ENCODE results near the gene GRIA3. TPM values are rescaled to one million over a fixed set of nuclear protein-coding genes. Genes with fewer than 3 reads are reported as not detected.
"Not testable (repeated sequence)": the region's sequence is repeated elsewhere in the genome, so short reads cannot be mapped to it uniquely, and the experiment has no call there.

The GRIA3 gene
- total RNA-seq, 1 donor from 2014 or later = not detected

DNA sequence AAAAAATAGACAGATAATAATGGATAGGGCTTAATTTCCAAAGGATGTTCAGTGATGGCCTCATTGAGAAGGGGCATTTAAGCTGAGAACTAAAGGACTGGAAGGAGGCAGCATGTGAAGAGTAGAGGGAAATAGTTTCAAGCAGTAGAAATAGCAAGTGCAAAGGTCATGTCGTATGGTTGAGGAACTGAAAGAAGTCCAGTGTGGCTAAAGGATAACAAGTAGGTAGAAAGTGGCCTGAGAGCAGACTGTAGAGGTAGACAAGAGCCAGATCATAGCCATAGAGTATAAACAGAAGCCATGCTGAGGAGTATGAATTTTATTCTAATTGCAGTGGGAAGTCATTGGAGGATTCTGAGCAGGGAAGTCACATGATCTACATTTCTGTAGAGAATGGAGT lies 72.3 kb downstream of the GRIA3 start:
- no peak overlapping the region for H3K4me3 Mint-ChIP-seq (ENCODE audit: low read depth)
- no peak for DNase-seq (ENCODE audit: low spot score)
- H3K9me3 Mint-ChIP-seq = no peaks in the 10 kb centered on the region
- no peaks in the 10 kb centered on the region for H3K4me1 Mint-ChIP-seq (ENCODE audit: low read depth)
- no peak overlapping the region for H3K27ac Mint-ChIP-seq
- intact Hi-C loops (cut with micrococcal nuclease) = no loop called here
- no peaks in the 10 kb centered on the region for H3K27me3 Mint-ChIP-seq (ENCODE audit: low read depth)
- no peaks in the 10 kb centered on the region for H3K36me3 Mint-ChIP-seq (ENCODE audit: low read depth)

DNA sequence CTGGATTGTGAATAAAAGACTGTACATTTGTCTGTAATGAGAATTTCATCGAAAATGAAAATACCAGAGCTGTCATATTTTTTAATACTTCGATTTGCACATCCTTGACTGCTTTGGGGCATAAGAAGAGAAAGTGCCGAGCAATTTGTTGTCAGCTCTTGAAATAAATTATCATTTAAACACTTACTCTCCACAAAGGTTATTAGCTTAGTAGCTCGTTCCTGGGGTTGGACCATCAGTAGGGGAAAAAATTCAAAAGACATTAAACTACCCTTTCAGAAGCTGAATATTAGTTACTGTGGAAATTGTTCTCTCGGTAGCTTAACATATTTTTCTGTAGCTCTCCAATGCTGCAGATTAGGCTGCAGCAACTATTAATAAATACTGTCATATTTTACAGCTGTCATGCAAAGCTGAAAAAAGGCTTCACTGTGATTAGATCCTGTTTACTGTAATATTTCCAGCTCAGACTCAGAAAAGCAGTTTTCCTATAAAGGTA lies 76.9 kb downstream of the GRIA3 start:
- Mint-ChIP-seq H3K36me3 (ENCODE audit: low read depth) (no peaks in the 10 kb centered on the region), H3K27ac (no peak overlapping the region), H3K4me1 (ENCODE audit: low read depth) (no peaks in the 10 kb centered on the region), H3K27me3 (ENCODE audit: low read depth) (no peaks in the 10 kb centered on the region), H3K4me3 (ENCODE audit: low read depth) (no peak overlapping the region), H3K9me3 (no peaks in the 10 kb centered on the region)
- DNase-seq (ENCODE audit: low spot score) = no peak
- intact Hi-C loops (cut with micrococcal nuclease) = no loop called here

DNA sequence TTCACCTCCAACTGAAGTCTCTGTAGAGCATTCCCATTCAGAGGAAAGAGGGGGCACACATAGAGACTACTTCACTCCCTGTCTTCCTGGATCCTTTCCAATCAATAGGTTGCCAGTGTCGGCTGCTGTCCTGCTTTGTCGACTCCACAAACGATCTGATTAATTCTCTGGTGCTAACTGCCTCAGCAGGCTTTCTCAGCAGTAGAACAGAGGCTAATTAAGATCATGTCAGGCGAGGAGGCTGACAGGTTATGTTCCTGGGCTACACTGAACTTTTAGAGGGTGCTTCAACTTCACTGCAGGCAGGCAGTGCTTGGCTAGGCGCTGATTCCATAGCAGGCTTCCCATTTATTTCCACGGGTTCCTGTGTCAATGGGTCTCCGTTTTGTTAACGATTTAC lies 79.2 kb downstream of the GRIA3 start:
- no peaks in the 10 kb centered on the region for H3K36me3 Mint-ChIP-seq (ENCODE audit: low read depth)
- no peaks in the 10 kb centered on the region for H3K4me1 Mint-ChIP-seq (ENCODE audit: low read depth)
- H3K27ac Mint-ChIP-seq = no peak overlapping the region
- H3K9me3 Mint-ChIP-seq = no peaks in the 10 kb centered on the region
- no peak overlapping the region for H3K4me3 Mint-ChIP-seq (ENCODE audit: low read depth)
- intact Hi-C loops (cut with micrococcal nuclease) = no loop called here
- no peak for DNase-seq (ENCODE audit: low spot score)
- no peaks in the 10 kb centered on the region for H3K27me3 Mint-ChIP-seq (ENCODE audit: low read depth)

DNA sequence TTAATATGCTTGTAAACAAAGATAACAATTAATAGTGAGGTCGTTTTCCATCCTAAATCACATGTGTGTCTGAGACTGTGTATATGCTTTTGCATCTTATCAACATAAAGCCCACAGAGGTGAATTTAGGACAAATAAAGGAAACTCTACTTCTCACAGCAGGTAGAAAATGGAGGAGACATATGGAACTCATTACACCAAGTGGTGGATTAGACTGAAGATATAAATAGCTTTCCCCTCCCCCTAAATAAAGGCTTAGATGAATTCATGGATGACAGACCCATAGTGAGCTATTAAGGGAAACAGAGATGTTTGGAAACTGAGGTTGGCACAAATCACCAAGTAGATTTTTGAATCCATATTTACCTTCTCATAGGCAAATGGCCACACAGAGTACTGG lies 79.7 kb downstream of the GRIA3 start:
- no peaks in the 10 kb centered on the region for H3K27me3 Mint-ChIP-seq (ENCODE audit: low read depth)
- intact Hi-C loops (cut with micrococcal nuclease) = no loop called here
- H3K36me3 Mint-ChIP-seq (ENCODE audit: low read depth) = no peaks in the 10 kb centered on the region
- H3K9me3 Mint-ChIP-seq = no peaks in the 10 kb centered on the region
- no peak overlapping the region for H3K27ac Mint-ChIP-seq
- no peak for DNase-seq (ENCODE audit: low spot score)
- H3K4me3 Mint-ChIP-seq (ENCODE audit: low read depth) = no peak overlapping the region
- no peaks in the 10 kb centered on the region for H3K4me1 Mint-ChIP-seq (ENCODE audit: low read depth)

DNA sequence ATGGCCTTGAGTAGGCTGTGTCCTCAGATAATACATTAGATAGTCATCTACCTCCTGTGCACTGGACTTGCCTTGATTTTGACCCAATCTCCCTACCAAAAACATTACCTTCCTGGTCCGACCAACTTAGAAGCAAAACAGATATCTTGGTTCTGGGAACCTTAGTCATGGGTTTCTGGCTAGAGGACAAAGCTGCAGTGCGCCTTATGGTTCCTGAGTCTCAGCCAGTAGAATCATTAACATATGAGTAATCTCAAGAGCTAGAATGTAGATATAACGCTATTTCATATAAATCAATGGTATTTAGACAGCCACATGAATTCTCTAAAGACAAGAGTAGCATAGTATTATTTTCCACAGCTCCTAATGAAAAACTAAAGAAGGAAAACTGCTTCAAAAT lies 83.1 kb downstream of the GRIA3 start:
- Mint-ChIP-seq H3K4me1 (ENCODE audit: low read depth) (no peaks in the 10 kb centered on the region), H3K4me3 (ENCODE audit: low read depth) (no peak overlapping the region), H3K27ac (no peak overlapping the region), H3K9me3 (no peaks in the 10 kb centered on the region), H3K36me3 (ENCODE audit: low read depth) (no peaks in the 10 kb centered on the region), H3K27me3 (ENCODE audit: low read depth) (no peaks in the 10 kb centered on the region)
- intact Hi-C loops (cut with micrococcal nuclease) = no loop called here
- no peak for DNase-seq (ENCODE audit: low spot score)

DNA sequence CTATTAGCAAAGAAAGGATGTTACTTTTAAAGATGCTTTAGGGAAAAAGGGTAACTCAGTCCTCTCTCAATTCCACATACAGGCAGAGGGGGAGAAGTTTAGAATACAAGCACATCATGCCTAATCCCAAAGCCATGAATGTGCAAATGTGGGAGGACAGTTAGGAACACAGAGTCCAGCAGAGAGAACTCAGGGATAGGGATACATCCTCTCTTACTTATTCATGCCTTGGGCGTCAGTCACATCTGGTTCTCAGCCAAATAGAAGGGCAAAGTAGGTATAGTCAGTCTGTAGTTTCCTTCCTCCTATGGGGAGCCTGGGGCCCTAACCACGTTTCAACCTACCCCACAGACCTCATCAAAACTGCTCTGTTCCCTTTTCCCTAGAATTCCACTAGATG lies 87.8 kb downstream of the GRIA3 start:
- Mint-ChIP-seq H3K36me3 (ENCODE audit: low read depth) (no peaks in the 10 kb centered on the region), H3K4me3 (ENCODE audit: low read depth) (no peak overlapping the region), H3K9me3 (no peaks in the 10 kb centered on the region), H3K27me3 (ENCODE audit: low read depth) (no peaks in the 10 kb centered on the region), H3K4me1 (ENCODE audit: low read depth) (no peaks in the 10 kb centered on the region), H3K27ac (no peak overlapping the region)
- no peak for DNase-seq (ENCODE audit: low spot score)
- intact Hi-C loops (cut with micrococcal nuclease) = no loop called here

DNA sequence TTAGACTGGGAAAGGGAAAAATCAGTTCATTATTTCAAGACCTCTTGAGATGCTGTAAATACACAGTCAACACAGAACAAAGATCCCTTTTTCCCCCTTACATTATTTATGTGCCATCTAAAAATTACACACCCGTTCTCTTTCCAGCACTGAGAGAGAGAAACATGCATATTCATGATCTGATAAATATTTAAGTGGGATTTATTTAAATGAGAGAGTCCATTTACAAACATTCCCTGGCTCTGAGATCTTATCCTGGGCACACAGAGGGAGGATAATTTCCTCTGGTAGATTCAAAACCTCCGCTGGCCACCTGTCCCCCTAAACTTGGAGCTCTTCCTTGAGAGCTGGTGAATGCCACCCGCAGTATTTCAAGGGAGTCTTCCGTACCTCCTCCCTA lies 88.6 kb downstream of the GRIA3 start:
- H3K4me1 Mint-ChIP-seq (ENCODE audit: low read depth) = no peaks in the 10 kb centered on the region
- H3K27ac Mint-ChIP-seq = no peak overlapping the region
- no peaks in the 10 kb centered on the region for H3K36me3 Mint-ChIP-seq (ENCODE audit: low read depth)
- intact Hi-C loops (cut with micrococcal nuclease) = no loop called here
- H3K9me3 Mint-ChIP-seq = no peaks in the 10 kb centered on the region
- no peak for DNase-seq (ENCODE audit: low spot score)
- H3K27me3 Mint-ChIP-seq (ENCODE audit: low read depth) = no peaks in the 10 kb centered on the region
- H3K4me3 Mint-ChIP-seq (ENCODE audit: low read depth) = no peak overlapping the region

DNA sequence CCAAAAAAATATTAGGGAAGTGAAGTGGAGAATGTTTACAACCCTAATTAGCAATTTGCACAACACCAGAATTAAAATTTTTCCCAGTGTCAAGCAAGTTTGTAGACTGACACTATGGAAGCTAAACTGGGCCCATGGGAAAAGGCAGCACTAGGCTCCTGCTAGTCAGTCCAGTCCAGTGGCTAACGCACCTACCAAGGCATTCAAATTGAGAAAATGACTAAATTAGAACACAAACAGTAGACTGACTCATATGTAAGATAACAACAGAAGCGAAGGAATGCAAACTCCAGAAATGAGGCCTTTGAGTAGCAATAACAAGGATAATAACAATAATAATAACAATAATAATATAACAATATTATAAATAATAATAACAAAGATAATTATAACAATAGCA lies 90.7 kb downstream of the GRIA3 start:
- Mint-ChIP-seq H3K4me3 (ENCODE audit: low read depth) (no peak overlapping the region), H3K9me3 (no peaks in the 10 kb centered on the region), H3K36me3 (ENCODE audit: low read depth) (no peaks in the 10 kb centered on the region), H3K4me1 (ENCODE audit: low read depth) (no peaks in the 10 kb centered on the region), H3K27me3 (ENCODE audit: low read depth) (no peaks in the 10 kb centered on the region), H3K27ac (no peak overlapping the region)
- intact Hi-C loops (cut with micrococcal nuclease) = no loop called here
- no peak for DNase-seq (ENCODE audit: low spot score)

DNA sequence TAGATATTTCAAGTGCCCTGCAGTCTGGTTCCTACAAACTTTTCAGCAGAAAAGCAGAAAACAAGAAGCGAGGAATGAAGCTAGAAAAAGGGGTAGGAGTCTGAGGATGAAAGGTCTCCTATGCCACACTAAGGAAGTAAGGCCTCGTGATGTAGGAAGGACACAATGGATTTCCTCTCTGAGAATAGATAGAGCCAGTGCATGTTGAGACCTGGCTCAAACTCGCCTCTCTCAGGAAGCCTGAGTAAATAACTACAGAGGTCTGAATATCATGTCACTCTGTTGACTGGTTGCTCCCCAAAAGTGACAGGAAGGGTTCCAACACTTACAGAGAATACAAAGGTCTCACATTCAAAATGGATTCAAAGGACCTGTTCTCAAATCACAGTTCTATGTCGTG lies 93.3 kb downstream of the GRIA3 start:
- DNase-seq (ENCODE audit: low spot score) = no peak
- H3K9me3 Mint-ChIP-seq = no peaks in the 10 kb centered on the region
- intact Hi-C loops (cut with micrococcal nuclease) = no loop called here
- no peaks in the 10 kb centered on the region for H3K27me3 Mint-ChIP-seq (ENCODE audit: low read depth)
- no peak overlapping the region for H3K4me3 Mint-ChIP-seq (ENCODE audit: low read depth)
- no peak overlapping the region for H3K27ac Mint-ChIP-seq
- H3K36me3 Mint-ChIP-seq (ENCODE audit: low read depth) = no peaks in the 10 kb centered on the region
- no peaks in the 10 kb centered on the region for H3K4me1 Mint-ChIP-seq (ENCODE audit: low read depth)

DNA sequence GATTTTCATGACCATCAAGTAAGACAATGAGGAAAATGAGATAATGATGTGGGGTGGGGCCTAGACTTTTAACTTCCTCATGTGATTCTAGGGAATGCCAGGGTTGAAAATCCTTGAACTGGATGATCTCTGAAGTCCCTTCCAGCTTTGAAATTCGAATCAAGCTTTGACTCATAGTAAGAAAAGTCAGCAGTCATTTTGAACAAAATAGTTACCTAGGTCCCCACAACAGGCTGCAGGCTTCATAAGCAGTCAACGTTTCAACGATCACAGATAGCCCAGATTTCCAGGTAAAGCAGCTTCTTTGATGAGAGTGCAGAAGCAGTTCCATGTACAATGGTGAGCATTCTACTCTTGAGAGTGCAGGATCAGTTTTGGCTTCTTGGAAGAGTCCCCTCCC lies 93.7 kb downstream of the GRIA3 start:
- no peak overlapping the region for H3K4me3 Mint-ChIP-seq (ENCODE audit: low read depth)
- no peaks in the 10 kb centered on the region for H3K36me3 Mint-ChIP-seq (ENCODE audit: low read depth)
- no peak for DNase-seq (ENCODE audit: low spot score)
- H3K4me1 Mint-ChIP-seq (ENCODE audit: low read depth) = no peaks in the 10 kb centered on the region
- H3K9me3 Mint-ChIP-seq = no peaks in the 10 kb centered on the region
- H3K27me3 Mint-ChIP-seq (ENCODE audit: low read depth) = no peaks in the 10 kb centered on the region
- intact Hi-C loops (cut with micrococcal nuclease) = no loop called here
- H3K27ac Mint-ChIP-seq = no peak overlapping the region

DNA sequence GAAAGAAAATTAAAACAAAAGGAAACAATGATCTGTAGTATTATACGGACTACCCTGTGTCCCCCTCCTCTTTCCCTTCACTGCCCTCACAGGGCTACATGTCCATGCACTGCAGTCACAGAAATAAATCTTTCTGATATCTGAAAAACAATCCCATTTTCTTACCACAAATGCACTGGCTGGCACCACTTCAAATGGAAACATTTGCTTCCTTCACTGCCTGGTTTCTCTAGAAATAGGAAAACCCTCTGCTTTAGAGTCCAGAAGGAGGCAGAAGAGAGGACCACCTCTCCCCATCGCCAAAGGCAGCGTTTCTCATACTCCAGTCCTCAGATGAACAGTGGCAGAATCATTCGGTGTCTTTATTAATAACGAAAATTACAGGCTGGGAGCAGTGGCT lies 98.2 kb downstream of the GRIA3 start:
- Mint-ChIP-seq H3K4me3 (ENCODE audit: low read depth) (no peak overlapping the region), H3K9me3 (no peaks in the 10 kb centered on the region)

DNA sequence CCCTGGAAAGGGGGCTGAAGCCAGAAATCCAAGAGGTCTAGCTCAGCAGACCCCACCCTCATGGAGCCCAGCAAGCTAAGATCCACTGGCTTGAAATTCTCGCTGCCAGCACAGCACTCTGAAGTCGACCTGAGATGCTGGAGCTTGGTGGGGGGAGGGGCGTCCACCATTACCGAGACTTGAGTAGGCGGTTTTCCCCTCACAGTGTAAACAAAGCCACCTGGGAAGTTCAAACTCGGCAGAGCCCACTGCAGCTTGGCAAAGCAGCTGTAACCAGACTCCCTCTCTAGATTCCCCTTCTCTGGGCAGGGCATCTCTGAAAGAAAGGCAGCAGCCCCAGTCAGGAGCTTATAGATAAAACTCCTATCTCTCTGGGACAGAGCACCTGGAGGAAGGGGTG lies 99.3 kb downstream of the GRIA3 start:
- intact Hi-C loops (cut with micrococcal nuclease); DNase-seq (ENCODE audit: low spot score); H3K36me3 Mint-ChIP-seq (ENCODE audit: low read depth); H3K27me3 Mint-ChIP-seq (ENCODE audit: low read depth); H3K4me3 Mint-ChIP-seq (ENCODE audit: low read depth); H3K27ac Mint-ChIP-seq; H3K9me3 Mint-ChIP-seq; H3K4me1 Mint-ChIP-seq (ENCODE audit: low read depth): not testable (repeated sequence)

More for the DNA sequence above, 98.2 kb downstream of the GRIA3 start:
- intact Hi-C loops (cut with micrococcal nuclease) = no loop called here
- DNase-seq (ENCODE audit: low spot score) = no peak
- H3K27me3 Mint-ChIP-seq (ENCODE audit: low read depth) = no peaks in the 10 kb centered on the region
- no peaks in the 10 kb centered on the region for H3K4me1 Mint-ChIP-seq (ENCODE audit: low read depth)
- H3K36me3 Mint-ChIP-seq (ENCODE audit: low read depth) = no peaks in the 10 kb centered on the region
- no peak overlapping the region for H3K27ac Mint-ChIP-seq

DNA sequence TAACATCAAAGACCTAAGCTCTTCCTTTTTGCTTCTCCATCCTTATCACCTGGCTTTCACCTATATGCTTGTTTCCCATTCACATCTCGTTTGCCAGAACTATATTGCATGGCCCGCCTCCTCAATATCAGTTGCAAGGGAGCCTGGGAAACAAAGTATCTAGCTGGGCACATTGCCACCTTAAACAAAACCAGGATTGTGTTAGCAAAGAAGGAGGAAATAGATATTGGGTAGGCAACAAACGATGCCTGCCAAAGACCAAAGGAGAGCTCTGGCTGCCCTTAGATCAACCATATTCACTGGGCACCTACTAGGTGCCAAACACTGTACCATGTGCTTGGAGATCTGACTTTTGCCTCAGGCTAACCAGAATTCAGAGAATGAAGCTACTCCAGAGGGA lies 107.5 kb downstream of the GRIA3 start:
- no peaks in the 10 kb centered on the region for H3K36me3 Mint-ChIP-seq (ENCODE audit: low read depth)
- no peak overlapping the region for H3K4me3 Mint-ChIP-seq (ENCODE audit: low read depth)
- H3K27ac Mint-ChIP-seq = no peak overlapping the region
- no peak for DNase-seq (ENCODE audit: low spot score)
- H3K27me3 Mint-ChIP-seq (ENCODE audit: low read depth) = no peaks in the 10 kb centered on the region
- intact Hi-C loops (cut with micrococcal nuclease) = no loop called here
- no peaks in the 10 kb centered on the region for H3K4me1 Mint-ChIP-seq (ENCODE audit: low read depth)
- no peaks in the 10 kb centered on the region for H3K9me3 Mint-ChIP-seq

DNA sequence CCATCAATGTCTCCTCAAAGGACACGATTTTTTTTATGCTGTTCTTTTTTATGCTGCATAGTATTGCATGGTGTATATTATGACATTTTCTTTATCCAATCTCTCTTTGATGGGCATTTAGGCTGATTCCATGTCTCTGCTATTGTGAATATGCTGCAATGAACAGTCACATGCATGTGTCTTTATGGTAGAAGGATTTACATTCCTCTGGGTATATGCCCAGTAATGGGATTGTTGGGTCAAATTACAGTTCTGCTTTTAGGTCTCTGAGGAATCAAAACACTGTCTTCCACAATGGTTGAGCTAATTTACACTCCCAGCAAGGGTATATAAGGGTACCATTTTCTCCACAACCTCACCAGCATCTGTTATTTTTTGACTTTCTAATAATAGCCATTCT lies 113.9 kb downstream of the GRIA3 start:
- intact Hi-C loops (cut with micrococcal nuclease) = no loop called here
- Mint-ChIP-seq H3K4me1 (ENCODE audit: low read depth) (no peaks in the 10 kb centered on the region), H3K27me3 (ENCODE audit: low read depth) (no peaks in the 10 kb centered on the region), H3K9me3 (no peaks in the 10 kb centered on the region), H3K36me3 (ENCODE audit: low read depth) (no peaks in the 10 kb centered on the region), H3K4me3 (ENCODE audit: low read depth) (no peak overlapping the region), H3K27ac (no peak overlapping the region)
- no peak for DNase-seq (ENCODE audit: low spot score)

Measured in activated T-helper 2 cell treated with anti-CD3 and anti-CD28 coated beads, Interferon-gamma antibody, Interleukin-2, Interleukin-4, amounts not matched to agents 10 μg/mL and 5 μg/mL and 100 μg/mL, durations not matched to agents 14 hours and 24 hours and 36 hours (primary cell).